ENCODE measurements around the gene STT3B. TPM values are rescaled to one million over a fixed set of nuclear protein-coding genes. Genes with fewer than 3 reads are reported as not detected.

Gene STT3B
- total RNA-seq, 4 donors from 2014 or later, result 69.5 to 97.0 (median 78.4) TPM

DNA sequence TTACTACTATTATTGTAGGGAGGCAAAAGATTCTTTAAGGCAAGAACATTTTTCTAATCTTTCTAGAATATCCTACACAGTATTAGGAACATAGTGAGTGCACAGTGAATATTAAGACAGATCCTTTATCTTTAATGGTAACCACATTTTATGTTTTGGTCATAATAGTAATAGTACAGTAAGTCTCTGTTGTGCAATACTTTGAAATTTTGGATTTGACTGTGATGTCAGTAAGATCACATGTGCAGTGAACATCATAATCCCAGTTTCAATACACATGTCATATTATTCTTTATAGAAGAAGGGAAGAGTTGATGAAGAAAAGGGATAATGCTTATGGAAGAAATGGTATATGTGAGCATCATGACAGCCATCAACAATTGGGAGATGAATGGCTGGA, 10.7 kb downstream of the STT3B start:
- no peak for TF ChIP-seq CTCF (IDR thresholded peaks at IDR 0.05)
- no peak for TF ChIP-seq EP300 (IDR thresholded peaks at IDR 0.05)
- TF ChIP-seq POLR2A (IDR thresholded peaks at IDR 0.05), result no peak
- no peak for TF ChIP-seq POLR2AphosphoS5 (IDR thresholded peaks at IDR 0.05)
- H3K27me3 ChIP-seq, result no peaks in the 10 kb centered on the region
- H3K9me3 ChIP-seq, result no peaks in the 10 kb centered on the region
- peaks cover 70% of the 10 kb centered on the region for H3K4me1 ChIP-seq
- H3K27ac ChIP-seq, result no peak overlapping the region
- no peaks in the 10 kb centered on the region for H3K36me3 ChIP-seq
- no peak overlapping the region for H3K4me3 ChIP-seq
- no peak for DNase-seq (ENCODE audit: low spot score in 2 of 2)

DNA sequence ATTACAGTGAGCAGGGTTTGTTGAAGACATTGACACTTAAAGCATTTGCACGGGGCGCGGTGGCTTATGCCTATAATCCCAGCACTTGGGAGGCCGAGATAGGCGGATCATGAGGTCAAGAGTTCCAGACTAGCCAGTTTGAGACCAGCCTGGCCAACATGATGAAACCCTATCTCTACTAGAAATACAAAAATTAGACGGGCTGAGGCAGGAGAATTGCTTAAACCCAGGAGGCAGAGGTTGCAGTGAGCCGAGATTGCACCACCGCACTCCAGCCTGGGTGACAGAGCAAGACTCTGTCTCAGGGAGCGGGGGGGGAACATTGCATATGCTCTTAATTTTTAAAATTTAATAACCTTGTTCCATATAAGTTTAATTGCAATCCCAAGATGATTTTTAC, 11.9 kb downstream of the STT3B start:
- WGBS, result 72% methylated on average over 9 of the region's 9 CpGs
- DNase-seq (ENCODE audit: low spot score in 2 of 2), result no peak
- TF ChIP-seq POLR2AphosphoS5 (IDR thresholded peaks at IDR 0.05) (no peak), EP300 (IDR thresholded peaks at IDR 0.05) (no peak), POLR2A (IDR thresholded peaks at IDR 0.05) (no peak), CTCF (IDR thresholded peaks at IDR 0.05) (no peak)
- peaks cover 70% of the 10 kb centered on the region for H3K4me1 ChIP-seq
- no peak overlapping the region for H3K27ac ChIP-seq
- no peaks in the 10 kb centered on the region for H3K36me3 ChIP-seq
- no peak overlapping the region for H3K4me3 ChIP-seq
- no peaks in the 10 kb centered on the region for H3K27me3 ChIP-seq
- no peaks in the 10 kb centered on the region for H3K9me3 ChIP-seq

DNA sequence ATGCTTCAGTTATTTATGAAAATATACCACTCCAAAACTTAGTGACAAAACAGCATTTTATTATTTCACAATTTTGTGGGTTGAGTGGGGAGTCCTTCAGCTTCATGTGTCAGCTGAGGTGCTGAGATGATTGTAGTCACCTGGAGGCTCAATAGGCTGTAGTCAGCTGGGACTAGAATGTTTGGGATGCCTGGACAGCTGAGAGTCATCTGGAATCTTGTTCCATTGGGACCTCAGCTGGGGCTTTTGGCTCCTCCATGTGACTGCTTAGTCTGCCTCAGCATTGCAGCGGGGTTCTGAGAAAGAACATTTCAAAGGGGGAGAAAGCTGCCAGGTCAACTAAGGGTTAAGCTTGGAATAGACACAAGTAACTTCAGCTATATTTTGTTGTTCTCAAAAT, 13.4 kb downstream of the STT3B start:
- no peak for DNase-seq (ENCODE audit: low spot score in 2 of 2)
- H3K27me3 ChIP-seq, result no peaks in the 10 kb centered on the region
- TF ChIP-seq POLR2AphosphoS5 (IDR thresholded peaks at IDR 0.05) (no peak), EP300 (IDR thresholded peaks at IDR 0.05) (no peak), POLR2A (IDR thresholded peaks at IDR 0.05) (no peak)
- H3K4me1 ChIP-seq, result peaks cover 78% of the 10 kb centered on the region
- H3K9me3 ChIP-seq, result no peaks in the 10 kb centered on the region
- H3K36me3 ChIP-seq, result no peaks in the 10 kb centered on the region
- WGBS, result 75% methylated on average over 1 of the region's 1 CpG
- no peak overlapping the region for H3K4me3 ChIP-seq
- no peak overlapping the region for H3K27ac ChIP-seq

GRCh38 chr3:31546725-31547124, 14.0 kb downstream of the STT3B start:
- TF ChIP-seq POLR2AphosphoS5 (IDR thresholded peaks at IDR 0.05) (no peak), POLR2A (IDR thresholded peaks at IDR 0.05) (no peak), CTCF (IDR thresholded peaks at IDR 0.05) (no peak), EP300 (IDR thresholded peaks at IDR 0.05) (no peak)
- peaks cover 75% of the 10 kb centered on the region for H3K4me1 ChIP-seq
- DNase-seq (ENCODE audit: low spot score in 2 of 2), result no peak
- no peak overlapping the region for H3K4me3 ChIP-seq
- no peaks in the 10 kb centered on the region for H3K9me3 ChIP-seq
- no peaks in the 10 kb centered on the region for H3K36me3 ChIP-seq
- no peak overlapping the region for H3K27ac ChIP-seq
- 68% methylated on average over 1 of the region's 1 CpG for WGBS
- no peaks in the 10 kb centered on the region for H3K27me3 ChIP-seq

DNA sequence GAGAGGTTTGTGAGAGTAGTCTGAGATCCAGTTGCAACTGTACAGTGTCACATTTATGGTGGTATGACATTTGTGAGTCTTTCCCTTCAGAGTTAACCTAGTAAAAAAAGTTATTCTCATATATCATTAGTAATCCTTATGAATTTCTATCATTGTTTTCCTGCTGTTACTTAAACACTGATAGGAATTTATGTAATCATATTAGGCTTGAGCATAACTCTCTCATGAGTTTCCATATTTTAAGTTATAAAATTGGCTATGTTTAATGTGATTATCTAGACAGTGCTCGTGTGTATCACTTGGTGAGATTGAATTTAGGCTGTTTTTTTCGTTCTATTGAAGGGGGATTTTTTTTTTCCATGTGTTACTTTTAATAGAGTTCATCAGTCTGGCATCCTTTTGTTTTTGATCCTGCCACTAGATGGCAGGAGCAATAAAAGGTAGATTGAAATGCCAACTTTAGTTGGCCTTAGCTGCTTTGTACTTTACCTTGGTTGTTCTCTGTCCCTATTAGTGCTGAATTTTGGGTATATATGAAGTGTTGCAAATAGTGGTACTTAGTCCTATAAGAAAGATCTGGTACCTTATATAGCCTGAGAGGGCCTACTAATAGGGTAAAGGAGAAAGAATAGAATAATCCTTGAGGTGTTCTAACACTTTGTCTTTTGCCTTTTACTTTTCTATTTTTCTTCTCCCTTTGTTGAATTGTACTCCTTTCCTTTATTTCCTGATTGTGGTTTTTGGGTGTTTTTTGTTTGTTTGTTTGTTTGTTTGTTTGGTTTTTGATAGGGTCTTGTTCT, 17.9 kb downstream of the STT3B start:
- WGBS, result 3% methylated on average over 2 of the region's 2 CpGs
- Histone ChIP-seq H3K4me3 (no peak overlapping the region), H3K36me3 (no peaks in the 10 kb centered on the region), H3K9me3 (no peaks in the 10 kb centered on the region), H3K27me3 (no peaks in the 10 kb centered on the region), H3K4me1 (peaks cover 50% of the 10 kb centered on the region), H3K27ac (no peak overlapping the region)
- TF ChIP-seq POLR2A (IDR thresholded peaks at IDR 0.05) (no peak), CTCF (IDR thresholded peaks at IDR 0.05) (peak; percentile 25 to 40)
- DNase-seq (ENCODE audit: low spot score in 2 of 2), result no peak

All from suprapubic skin (tissue), 4 donors.